H1 (cell line): ENCODE measurements around the gene CCDC63. TPM values are rescaled to one million over a fixed set of nuclear protein-coding genes. Genes with fewer than 3 reads are reported as not detected.

Experiments used
- CTCF ChIA-PET: fragments of 300-600 bp; sonication (Branson Sonifier 250); formaldehyde crosslinking; loops from one replicate; lab custom pipeline; 2021; ENCODE audit not compliant: partially characterized antibody; lab: Charles Lee
- POLR2A ChIA-PET: fragments of 300-600 bp; sonication (Branson Sonifier 250); formaldehyde crosslinking; loops from one replicate; lab custom pipeline; 2021; ENCODE audit warnings: inconsistent platforms; ENCODE audit not compliant: partially characterized antibody; lab: Charles Lee
- DNase-seq, 2 experiments: peaks; one replicate each; pipeline versions ENCODE4 v3.0.0 to v3.0.0-alpha.2; 2010 to 2022; ENCODE audit warnings: low spot score in 2 of 2, low read depth in 1 of 2, mixed read lengths in 1 of 2
- FAIRE-seq: peaks from 2 replicates; lab custom pipeline; 2011; peaks lifted over from hg19 to GRCh38; lab: Jason Lieb, UNC
- H2AFZ ChIP-seq: 2 replicates; pipeline ENCODE4 v1.8.1; 2012; ENCODE audit warnings: low read length, inconsistent platforms
- H2AK5ac ChIP-seq: 2 replicates; pipeline ENCODE4 v1.6.1; 2013; ENCODE audit warnings: low read depth, low read length
- H2BK120ac ChIP-seq: replicated peaks from 2 replicates; pipeline ENCODE3; 2013; ENCODE audit warnings: low read depth, low read length, inconsistent platforms
- H2BK12ac ChIP-seq: 2 replicates; pipeline ENCODE4 v1.6.1; 2013; ENCODE audit warnings: low read depth, low read length
- H2BK15ac ChIP-seq: 2 replicates; pipeline ENCODE4 v1.6.1; 2013; ENCODE audit warnings: low read length
- H2BK20ac ChIP-seq: 2 replicates; pipeline ENCODE4 v1.6.1; 2013; ENCODE audit warnings: low read length
- H2BK5ac ChIP-seq: 2 replicates; pipeline ENCODE4 v1.6.1; 2013; ENCODE audit warnings: low read depth, low read length
- H3K14ac ChIP-seq: 2 replicates; pipeline ENCODE4 v1.6.1; 2013; ENCODE audit warnings: inconsistent platforms; ENCODE audit not compliant: insufficient read length
- H3K18ac ChIP-seq: 2 replicates; pipeline ENCODE4 v1.6.1; 2013; ENCODE audit warnings: low read length; ENCODE audit errors: extremely low read depth
- H3K23ac ChIP-seq: 2 replicates; pipeline ENCODE4 v1.6.1; 2013; ENCODE audit warnings: inconsistent platforms; ENCODE audit not compliant: insufficient read length
- H3K23me2 ChIP-seq: 2 replicates; pipeline ENCODE4 v1.6.1; 2013; ENCODE audit warnings: low read depth, low read length
- H3K27ac ChIP-seq: 2 replicates; pipeline ENCODE4 v1.6.1; 2011; ENCODE audit warnings: low read depth, low read length, inconsistent platforms
- H3K27me3 ChIP-seq, 4 experiments: replicated peaks in 1 of 4; 1 replicate in 1 of 4; 2 replicates in 3 of 4; pipeline versions ENCODE4 v1.6.1 to v1.8.1; 2011 to 2013; ENCODE audit warnings: low read length in 3 of 4, mild to moderate bottlenecking in 3 of 4, inconsistent platforms in 2 of 4, mixed read lengths in 2 of 4, moderate library complexity in 1 of 4; ENCODE audit not compliant: control insufficient read depth in 3 of 4, insufficient read depth in 3 of 4; ENCODE audit errors: extremely low read depth in 1 of 4
- H3K36me3 ChIP-seq, 4 experiments: 2 replicates each; pipeline versions ENCODE4 v1.6.1 to v1.8.1; 2011 to 2013; ENCODE audit warnings: mild to moderate bottlenecking in 4 of 4, low read length in 3 of 4, moderate library complexity in 2 of 4, control low read depth in 1 of 4, inconsistent platforms in 1 of 4; ENCODE audit not compliant: insufficient read depth in 4 of 4, control insufficient read depth in 2 of 4
- H3K4ac ChIP-seq: replicated peaks from 2 replicates; pipeline ENCODE3; 2013; ENCODE audit warnings: low read length, low read depth, mixed read lengths, inconsistent platforms; ENCODE audit not compliant: insufficient read length
- H3K4me1 ChIP-seq, 4 experiments: replicated peaks in 1 of 4; 1 replicate in 1 of 4; 2 replicates in 3 of 4; pipeline versions ENCODE4 v1.6.1 to v1.8.1; 2011 to 2013; ENCODE audit warnings: low read length in 3 of 4, inconsistent platforms in 2 of 4, mixed read lengths in 1 of 4; ENCODE audit not compliant: insufficient read depth in 4 of 4, control insufficient read depth in 3 of 4
- H3K4me2 ChIP-seq, 2 experiments: 2 replicates each; pipeline versions ENCODE4 v1.6.1 to v1.8.1; 2011 to 2013; ENCODE audit warnings: low read depth in 2 of 2, low read length in 2 of 2, control low read depth in 1 of 2, inconsistent platforms in 1 of 2, mild to moderate bottlenecking in 1 of 2; ENCODE audit not compliant: insufficient read depth in 1 of 2
- H3K4me3 ChIP-seq, 4 experiments: fragments of 200-600, 300-600 bp in 1 of 4; sonication (generic), shearing (Covaris generic), sonication (Bioruptor Twin) in 1 of 4; 2 replicates each; pipeline versions ENCODE4 v1.5.1 to v1.8.1; 2011 to 2016; ENCODE audit warnings: low read length in 4 of 4, low read depth in 3 of 4, control low read depth in 2 of 4, inconsistent platforms in 2 of 4, mild to moderate bottlenecking in 2 of 4, mixed read lengths in 1 of 4, moderate library complexity in 1 of 4; ENCODE audit not compliant: insufficient read depth in 2 of 4; ENCODE audit errors: extremely low read depth in 1 of 4
- H3K56ac ChIP-seq: replicated peaks from 2 replicates; pipeline ENCODE3; 2013; ENCODE audit warnings: low read depth, mild to moderate bottlenecking, mixed read lengths, low read length, inconsistent platforms; ENCODE audit not compliant: insufficient read length
- H3K79me1 ChIP-seq: 2 replicates; pipeline ENCODE4 v1.6.1; 2013; ENCODE audit warnings: low read depth, low read length, control low read depth
- H3K79me2 ChIP-seq, 2 experiments: 2 replicates each; pipeline versions ENCODE4 v1.6.1 to v1.8.1; 2012 to 2013; ENCODE audit warnings: low read length in 2 of 2, mild to moderate bottlenecking in 2 of 2, inconsistent platforms in 1 of 2; ENCODE audit not compliant: insufficient read depth in 2 of 2, control insufficient read depth in 1 of 2
- H3K9ac ChIP-seq, 4 experiments: replicated peaks in 1 of 4; 1 replicate in 1 of 4; 2 replicates in 3 of 4; pipeline versions ENCODE4 v1.6.1 to v1.8.1; 2011 to 2013; ENCODE audit warnings: low read depth in 3 of 4, low read length in 3 of 4, control low read depth in 2 of 4, mild to moderate bottlenecking in 2 of 4, moderate library complexity in 2 of 4, inconsistent platforms in 1 of 4; ENCODE audit errors: extremely low read depth in 1 of 4
- H3K9me3 ChIP-seq, 2 experiments: 2 replicates each; pipeline versions ENCODE4 v1.6.1 to v1.8.1; 2012 to 2013; ENCODE audit warnings: mild to moderate bottlenecking in 2 of 2, moderate library complexity in 2 of 2, control low read depth in 1 of 2, inconsistent platforms in 1 of 2, low read depth in 1 of 2, low read length in 1 of 2, mixed read lengths in 1 of 2; ENCODE audit not compliant: insufficient read depth in 2 of 2
- H4K20me1 ChIP-seq, 2 experiments: replicated peaks in 1 of 2; 2 replicates each; pipeline versions ENCODE3 to v1.8.1; 2011 to 2013; ENCODE audit warnings: inconsistent platforms in 2 of 2, low read length in 2 of 2, mild to moderate bottlenecking in 1 of 2; ENCODE audit not compliant: insufficient read depth in 2 of 2, control insufficient read depth in 1 of 2
- H4K5ac ChIP-seq: 2 replicates; pipeline ENCODE4 v1.6.1; 2013; ENCODE audit warnings: low read length, low read depth, mixed read lengths, inconsistent platforms; ENCODE audit not compliant: insufficient read length
- H4K8ac ChIP-seq: 2 replicates; pipeline ENCODE4 v1.8.0; 2013; ENCODE audit warnings: mild to moderate bottlenecking, moderate library complexity, low read length, inconsistent platforms; ENCODE audit not compliant: insufficient read depth; ENCODE audit errors: extremely low read depth
- H4K91ac ChIP-seq: replicated peaks from 2 replicates; pipeline ENCODE3; 2013; ENCODE audit warnings: low read length, mixed read lengths, inconsistent platforms; ENCODE audit not compliant: insufficient read length
- CBX5 ChIP-seq: fragments of 300-800, 300-1000 bp; sonication (generic); IDR thresholded peaks from 2 replicates; pipeline ENCODE4 v1.7.1; 2016; ENCODE audit warnings: antibody characterized with exemption, low read length, low read depth
- PHF8 ChIP-seq: fragments of 200-600 bp; sonication (generic); conservative IDR thresholded peaks from 2 replicates; pipeline ENCODE4 v1.7.1; 2012; ENCODE audit warnings: low read depth, mild to moderate bottlenecking, inconsistent platforms, low read length, moderate library complexity
- SP1 ChIP-seq: IDR thresholded peaks from 2 replicates; pipeline ENCODE4 v1.6.1; 2011; ENCODE audit warnings: low read depth, low read length
- SP4 ChIP-seq: IDR thresholded peaks from 2 replicates; pipeline ENCODE4 v1.6.1; 2012; ENCODE audit warnings: low read length, inconsistent platforms
- WGBS, 2 experiments: shearing (Covaris generic) in 1 of 2; methylation state at CpG; one replicate each; pipeline versions ENCODE4 v1.1.6 to v1.1.7; 2013 to 2015; ENCODE audit warnings: low lambda C conversion rate in 2 of 2, mixed read lengths in 2 of 2, inconsistent platforms in 1 of 2, low coverage in 1 of 2, missing lambda C conversion rate in 1 of 2; ENCODE audit not compliant: insufficient replicate concordance in 2 of 2, insufficient coverage in 1 of 2, insufficient read length in 1 of 2; ENCODE audit errors: extremely low coverage in 1 of 2, missing lambda C conversion rate in 1 of 2; 5-methylcytosine and 5-hydroxymethylcytosine counted together
- polyA plus RNA-seq, 7 experiments: library from polyadenylated mRNA; depleted of rRNA in 3 of 7; stranded (reverse) in 5 of 7; unstranded in 2 of 7; fragments of >200 nt in 5 of 7; fragments of 200-250 nt in 2 of 7; gene quantifications; 1 replicate in 5 of 7; 2 replicates in 1 of 7; 4 replicates in 1 of 7; pipeline versions ENCODE4 v1.2.1 to v1.2.3, GENCODE V29; 2011 to 2013; ENCODE audit warnings: missing spikeins in 2 of 7, mixed read lengths in 2 of 7
- total RNA-seq: library from RNA; stranded (reverse); fragmentation: NEBNext Ultra II Directional; extraction: Animal tissue kit (Norgen Biotek cat#: 25700); gene quantifications from 2 replicates; pipeline ENCODE4 v1.2.1, GENCODE V29; 2021

The CCDC63 gene
- total and polyA plus RNA-seq, 2 of the 8 experiments (the other 6 are each of a cell fraction or from before 2014, with no cell fraction given): 0.42 to 0.93 TPM

DNA sequence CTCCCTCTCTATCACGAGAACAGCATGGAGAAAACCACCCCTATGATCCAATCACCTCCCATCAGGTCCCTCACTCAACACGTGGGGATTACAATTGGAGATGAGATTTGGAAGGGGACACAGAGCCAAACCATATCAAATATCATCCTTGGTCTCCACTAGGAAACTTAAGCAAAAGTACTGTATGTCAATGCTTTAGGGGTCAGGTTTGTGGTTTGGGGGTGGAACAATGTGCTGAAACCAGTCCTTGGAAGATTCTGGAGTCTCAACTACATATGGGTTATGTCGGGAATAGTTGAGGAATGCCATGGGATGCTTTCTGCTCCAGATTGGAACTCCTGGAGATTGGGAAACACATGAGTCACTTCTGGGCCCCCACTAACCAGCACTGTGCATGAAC, 48.3 kb upstream of the CCDC63 start:
- ChIA-PET POLR2A (no interaction called here), CTCF (interaction anchor here (1.1 kb wide), 1 partner anchor 26 kb away, joined by 3 read pairs; no protein-coding TSS in a partner anchor)
- no peak for FAIRE-seq
- Histone ChIP-seq H4K20me1 (no peaks in the 10 kb centered on the region), H4K8ac (no peak overlapping the region), H3K9ac (no peak overlapping the region), H2BK12ac (no peak overlapping the region), H3K4ac (no peak overlapping the region), H2BK20ac (no peak overlapping the region), H2BK120ac (no peak overlapping the region), H4K91ac (no peak overlapping the region), H3K27ac (no peak overlapping the region), H3K23me2 (no peaks in the 10 kb centered on the region), H3K56ac (no peak overlapping the region), H3K4me2 (no peak overlapping the region), H3K4me3 (no peak overlapping the region), H3K4me1 (no peaks in the 10 kb centered on the region; a peak in 1 of 7 replicates), H2AK5ac (no peak overlapping the region), H3K36me3 (no peaks in the 10 kb centered on the region), H3K18ac (no peak overlapping the region), H3K79me1 (no peaks in the 10 kb centered on the region), H2BK5ac (no peak overlapping the region), H3K27me3 (no peaks in the 10 kb centered on the region; a peak in 1 of 7 replicates), H4K5ac (no peak overlapping the region), H3K79me2 (no peaks in the 10 kb centered on the region), H3K14ac (no peak overlapping the region), H2AFZ (no peak overlapping the region), H3K9me3 (no peaks in the 10 kb centered on the region), H3K23ac (no peak overlapping the region), H2BK15ac (no peak overlapping the region)
- no peak for DNase-seq
- WGBS, 2 experiments: 88% methylated on average over 3 of the region's 3 CpGs; no CpG with 5 or more reads in 1 of the 2 experiments
- TF ChIP-seq CBX5: no peak
- no peak for TF ChIP-seq SP4
- no peak for TF ChIP-seq SP1
- no peak for TF ChIP-seq PHF8
